HepG2 (cell line): ENCODE data around the gene NAPEPLD. TPM values are rescaled to one million over a fixed set of nuclear protein-coding genes. Genes with fewer than 3 reads are reported as not detected.
A peak's percentile ranks its signal among the peaks of the same experiment; 100 is the strongest.

Experiments used
- CREB1 ChIP-seq, 2 experiments: fragments of 450-650 bp in 1 of 2; IDR thresholded peaks; 2 replicates each; pipeline ENCODE4 v1.6.1; 2016 to 2017; ENCODE audit warnings: control low read depth in 1 of 2, mild to moderate bottlenecking in 1 of 2, missing compliant biosample characterization in 1 of 2, missing genetic modification characterization in 1 of 2
- EEA1 ChIP-seq: sonication (generic); formaldehyde crosslinking; IDR thresholded peaks from 2 replicates; pipeline ENCODE4 v1.5.1; 2020; ENCODE audit warnings: mild to moderate bottlenecking, missing genetic modification reagents, borderline replicate concordance
- GTF3A ChIP-seq: sonication (generic); formaldehyde crosslinking; conservative IDR thresholded peaks from 2 replicates; pipeline ENCODE4 v1.4.0; 2020; ENCODE audit warnings: mild to moderate bottlenecking, missing genetic modification reagents
- PHF20 ChIP-seq: sonication (generic); formaldehyde crosslinking; IDR thresholded peaks from 2 replicates; pipeline ENCODE4 v1.5.0; 2020; ENCODE audit warnings: mild to moderate bottlenecking, missing genetic modification reagents
- ZNF567 ChIP-seq: sonication (generic); formaldehyde crosslinking; IDR thresholded peaks from 2 replicates; pipeline ENCODE4 v1.8.1; 2023; ENCODE audit warnings: mild to moderate bottlenecking, missing genetic modification reagents, borderline replicate concordance
- ZNF788 ChIP-seq: sonication (generic); formaldehyde crosslinking; IDR thresholded peaks from 2 replicates; pipeline ENCODE4 v1.5.0; 2020; ENCODE audit warnings: mild to moderate bottlenecking, missing genetic modification reagents, borderline replicate concordance
- polyA plus RNA-seq, 8 experiments: library from polyadenylated mRNA; depleted of rRNA in 3 of 8; stranded (reverse) in 7 of 8; unstranded in 1 of 8; fragments of >200 nt; fragmentation: Illumina TruSeq in 4 of 8; extraction: Trizol in 4 of 8; gene quantifications; 2 replicates each; pipeline versions ENCODE4 v1.2.1 to v1.2.3, GENCODE V29; 2011 to 2016; ENCODE audit warnings: low read depth in 4 of 8, missing spikeins in 1 of 8, mixed read lengths in 1 of 8; ENCODE audit not compliant: insufficient read depth in 1 of 8
- total RNA-seq, 5 experiments: library from RNA; depleted of rRNA; stranded (reverse); fragments of >200 nt; fragmentation: Illumina TruSeq; extraction: Trizol; gene quantifications; 2 replicates each; pipeline ENCODE4 v1.2.3, GENCODE V29; 2016; ENCODE audit warnings: low read depth in 1 of 5
- TF ChIP-seq, protein P1 (sequence below): sonication (generic); formaldehyde crosslinking; IDR thresholded peaks from 2 replicates; pipeline ENCODE4 v1.4.0; 2020; ENCODE audit warnings: missing genetic modification reagents, mild to moderate bottlenecking, borderline replicate concordance
- TF ChIP-seq, protein P2 (sequence below): sonication (generic); formaldehyde crosslinking; IDR thresholded peaks from 2 replicates; pipeline ENCODE4 v1.9.0; 2021; ENCODE audit warnings: mild to moderate bottlenecking, missing genetic modification reagents
- TF ChIP-seq, protein P3 (sequence below): sonication (generic); formaldehyde crosslinking; IDR thresholded peaks from 2 replicates; pipeline ENCODE4 v1.5.0; 2020; ENCODE audit warnings: mild to moderate bottlenecking, missing genetic modification reagents, moderate library complexity
- TF ChIP-seq, protein P4 (sequence below): IDR thresholded peaks from 2 replicates; pipeline ENCODE4 v1.6.1; 2016; ENCODE audit warnings: control low read depth

The NAPEPLD gene
- total and polyA plus RNA-seq, 2 of the 13 experiments (the other 11 are each of a cell fraction or from before 2014, with no cell fraction given), result 3.4 to 5.6 TPM

DNA sequence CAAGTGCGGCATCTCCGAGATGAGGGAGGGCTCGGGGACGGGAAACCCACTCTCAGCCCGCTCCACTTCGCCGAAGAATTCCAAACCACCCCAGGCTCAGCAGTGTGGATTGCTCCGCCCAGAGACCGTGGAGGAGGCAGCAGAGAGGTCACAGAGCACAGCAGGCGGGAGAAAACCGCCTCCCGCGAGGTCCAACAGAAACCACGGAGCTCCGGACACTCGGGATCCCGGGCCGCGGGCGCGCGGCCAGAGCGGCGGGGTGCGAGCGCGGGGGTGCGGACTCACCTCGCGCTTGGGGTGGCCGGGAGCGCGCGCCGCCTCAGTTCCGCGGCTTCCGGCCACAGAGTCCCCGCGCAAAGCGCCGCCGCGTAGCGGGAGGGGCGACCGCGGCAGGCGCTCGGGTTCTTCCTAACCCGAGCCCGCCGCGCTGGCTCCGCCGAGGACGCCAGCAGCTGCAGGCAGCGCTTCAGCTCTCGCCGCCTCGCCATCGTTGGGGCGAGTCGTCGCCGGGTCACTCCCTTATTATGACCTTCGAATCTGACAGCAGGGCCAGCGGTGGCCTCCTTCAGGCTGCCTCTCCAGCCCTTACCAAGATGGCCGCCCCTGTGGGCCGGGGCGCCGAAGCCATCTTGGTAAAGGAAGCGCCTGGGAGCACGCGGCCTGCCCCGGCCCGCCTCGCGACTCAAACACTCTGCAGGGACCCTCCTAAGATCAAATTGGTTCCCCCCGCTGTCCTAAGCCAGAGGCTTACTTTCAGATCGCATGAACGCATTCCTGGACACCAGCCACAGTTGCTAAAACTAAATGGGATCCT, at the start of gene NAPEPLD (continued):
- TF ChIP-seq, protein P1, sequence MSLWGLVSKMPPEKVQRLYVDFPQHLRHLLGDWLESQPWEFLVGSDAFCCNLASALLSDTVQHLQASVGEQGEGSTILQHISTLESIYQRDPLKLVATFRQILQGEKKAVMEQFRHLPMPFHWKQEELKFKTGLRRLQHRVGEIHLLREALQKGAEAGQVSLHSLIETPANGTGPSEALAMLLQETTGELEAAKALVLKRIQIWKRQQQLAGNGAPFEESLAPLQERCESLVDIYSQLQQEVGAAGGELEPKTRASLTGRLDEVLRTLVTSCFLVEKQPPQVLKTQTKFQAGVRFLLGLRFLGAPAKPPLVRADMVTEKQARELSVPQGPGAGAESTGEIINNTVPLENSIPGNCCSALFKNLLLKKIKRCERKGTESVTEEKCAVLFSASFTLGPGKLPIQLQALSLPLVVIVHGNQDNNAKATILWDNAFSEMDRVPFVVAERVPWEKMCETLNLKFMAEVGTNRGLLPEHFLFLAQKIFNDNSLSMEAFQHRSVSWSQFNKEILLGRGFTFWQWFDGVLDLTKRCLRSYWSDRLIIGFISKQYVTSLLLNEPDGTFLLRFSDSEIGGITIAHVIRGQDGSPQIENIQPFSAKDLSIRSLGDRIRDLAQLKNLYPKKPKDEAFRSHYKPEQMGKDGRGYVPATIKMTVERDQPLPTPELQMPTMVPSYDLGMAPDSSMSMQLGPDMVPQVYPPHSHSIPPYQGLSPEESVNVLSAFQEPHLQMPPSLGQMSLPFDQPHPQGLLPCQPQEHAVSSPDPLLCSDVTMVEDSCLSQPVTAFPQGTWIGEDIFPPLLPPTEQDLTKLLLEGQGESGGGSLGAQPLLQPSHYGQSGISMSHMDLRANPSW (CRISPR knock-in tag), result no peak
- TF ChIP-seq ZNF788 (CRISPR knock-in tag) (no peak), CREB1 (IDR thresholded peaks at IDR 0.05) (no peak; the same call in 1 of the 2 replicates), CREB1 (CRISPR knock-in tag; IDR thresholded peaks at IDR 0.05) (peak; percentile 31; the same call in 1 of the 2 replicates), PHF20 (CRISPR knock-in tag) (peak; percentile 65; the same call in 1 of the 2 replicates), ZNF567 (peak; percentile 90; the same call in 1 of the 2 replicates), GTF3A (no peak), EEA1 (CRISPR knock-in tag) (no peak)
- TF ChIP-seq, protein P2, sequence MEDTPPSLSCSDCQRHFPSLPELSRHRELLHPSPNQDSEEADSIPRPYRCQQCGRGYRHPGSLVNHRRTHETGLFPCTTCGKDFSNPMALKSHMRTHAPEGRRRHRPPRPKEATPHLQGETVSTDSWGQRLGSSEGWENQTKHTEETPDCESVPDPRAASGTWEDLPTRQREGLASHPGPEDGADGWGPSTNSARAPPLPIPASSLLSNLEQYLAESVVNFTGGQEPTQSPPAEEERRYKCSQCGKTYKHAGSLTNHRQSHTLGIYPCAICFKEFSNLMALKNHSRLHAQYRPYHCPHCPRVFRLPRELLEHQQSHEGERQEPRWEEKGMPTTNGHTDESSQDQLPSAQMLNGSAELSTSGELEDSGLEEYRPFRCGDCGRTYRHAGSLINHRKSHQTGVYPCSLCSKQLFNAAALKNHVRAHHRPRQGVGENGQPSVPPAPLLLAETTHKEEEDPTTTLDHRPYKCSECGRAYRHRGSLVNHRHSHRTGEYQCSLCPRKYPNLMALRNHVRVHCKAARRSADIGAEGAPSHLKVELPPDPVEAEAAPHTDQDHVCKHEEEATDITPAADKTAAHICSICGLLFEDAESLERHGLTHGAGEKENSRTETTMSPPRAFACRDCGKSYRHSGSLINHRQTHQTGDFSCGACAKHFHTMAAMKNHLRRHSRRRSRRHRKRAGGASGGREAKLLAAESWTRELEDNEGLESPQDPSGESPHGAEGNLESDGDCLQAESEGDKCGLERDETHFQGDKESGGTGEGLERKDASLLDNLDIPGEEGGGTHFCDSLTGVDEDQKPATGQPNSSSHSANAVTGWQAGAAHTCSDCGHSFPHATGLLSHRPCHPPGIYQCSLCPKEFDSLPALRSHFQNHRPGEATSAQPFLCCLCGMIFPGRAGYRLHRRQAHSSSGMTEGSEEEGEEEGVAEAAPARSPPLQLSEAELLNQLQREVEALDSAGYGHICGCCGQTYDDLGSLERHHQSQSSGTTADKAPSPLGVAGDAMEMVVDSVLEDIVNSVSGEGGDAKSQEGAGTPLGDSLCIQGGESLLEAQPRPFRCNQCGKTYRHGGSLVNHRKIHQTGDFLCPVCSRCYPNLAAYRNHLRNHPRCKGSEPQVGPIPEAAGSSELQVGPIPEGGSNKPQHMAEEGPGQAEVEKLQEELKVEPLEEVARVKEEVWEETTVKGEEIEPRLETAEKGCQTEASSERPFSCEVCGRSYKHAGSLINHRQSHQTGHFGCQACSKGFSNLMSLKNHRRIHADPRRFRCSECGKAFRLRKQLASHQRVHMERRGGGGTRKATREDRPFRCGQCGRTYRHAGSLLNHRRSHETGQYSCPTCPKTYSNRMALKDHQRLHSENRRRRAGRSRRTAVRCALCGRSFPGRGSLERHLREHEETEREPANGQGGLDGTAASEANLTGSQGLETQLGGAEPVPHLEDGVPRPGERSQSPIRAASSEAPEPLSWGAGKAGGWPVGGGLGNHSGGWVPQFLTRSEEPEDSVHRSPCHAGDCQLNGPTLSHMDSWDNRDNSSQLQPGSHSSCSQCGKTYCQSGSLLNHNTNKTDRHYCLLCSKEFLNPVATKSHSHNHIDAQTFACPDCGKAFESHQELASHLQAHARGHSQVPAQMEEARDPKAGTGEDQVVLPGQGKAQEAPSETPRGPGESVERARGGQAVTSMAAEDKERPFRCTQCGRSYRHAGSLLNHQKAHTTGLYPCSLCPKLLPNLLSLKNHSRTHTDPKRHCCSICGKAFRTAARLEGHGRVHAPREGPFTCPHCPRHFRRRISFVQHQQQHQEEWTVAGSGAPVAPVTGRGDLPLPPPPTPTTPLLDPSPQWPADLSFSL (CRISPR knock-in tag), result no peak
- TF ChIP-seq, protein P3, sequence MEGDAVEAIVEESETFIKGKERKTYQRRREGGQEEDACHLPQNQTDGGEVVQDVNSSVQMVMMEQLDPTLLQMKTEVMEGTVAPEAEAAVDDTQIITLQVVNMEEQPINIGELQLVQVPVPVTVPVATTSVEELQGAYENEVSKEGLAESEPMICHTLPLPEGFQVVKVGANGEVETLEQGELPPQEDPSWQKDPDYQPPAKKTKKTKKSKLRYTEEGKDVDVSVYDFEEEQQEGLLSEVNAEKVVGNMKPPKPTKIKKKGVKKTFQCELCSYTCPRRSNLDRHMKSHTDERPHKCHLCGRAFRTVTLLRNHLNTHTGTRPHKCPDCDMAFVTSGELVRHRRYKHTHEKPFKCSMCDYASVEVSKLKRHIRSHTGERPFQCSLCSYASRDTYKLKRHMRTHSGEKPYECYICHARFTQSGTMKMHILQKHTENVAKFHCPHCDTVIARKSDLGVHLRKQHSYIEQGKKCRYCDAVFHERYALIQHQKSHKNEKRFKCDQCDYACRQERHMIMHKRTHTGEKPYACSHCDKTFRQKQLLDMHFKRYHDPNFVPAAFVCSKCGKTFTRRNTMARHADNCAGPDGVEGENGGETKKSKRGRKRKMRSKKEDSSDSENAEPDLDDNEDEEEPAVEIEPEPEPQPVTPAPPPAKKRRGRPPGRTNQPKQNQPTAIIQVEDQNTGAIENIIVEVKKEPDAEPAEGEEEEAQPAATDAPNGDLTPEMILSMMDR (CRISPR knock-in tag), result no peak
- TF ChIP-seq, protein P4, sequence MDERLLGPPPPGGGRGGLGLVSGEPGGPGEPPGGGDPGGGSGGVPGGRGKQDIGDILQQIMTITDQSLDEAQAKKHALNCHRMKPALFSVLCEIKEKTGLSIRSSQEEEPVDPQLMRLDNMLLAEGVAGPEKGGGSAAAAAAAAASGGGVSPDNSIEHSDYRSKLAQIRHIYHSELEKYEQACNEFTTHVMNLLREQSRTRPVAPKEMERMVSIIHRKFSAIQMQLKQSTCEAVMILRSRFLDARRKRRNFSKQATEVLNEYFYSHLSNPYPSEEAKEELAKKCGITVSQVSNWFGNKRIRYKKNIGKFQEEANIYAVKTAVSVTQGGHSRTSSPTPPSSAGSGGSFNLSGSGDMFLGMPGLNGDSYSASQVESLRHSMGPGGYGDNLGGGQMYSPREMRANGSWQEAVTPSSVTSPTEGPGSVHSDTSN (CRISPR knock-in tag), result no peak
